Nephron (organoid): ENCODE results near the gene FAM81B.
"Not testable (repeated sequence)": the region's sequence is repeated elsewhere in the genome, so short reads cannot be mapped to it uniquely, and the experiment has no call there.

Experiments used
- H3K27ac Mint-ChIP-seq, 3 experiments: 2 replicates each; pipeline ENCODE4 v1.8.0; 2020; ENCODE audit warnings: mixed read lengths in 3 of 3, mild to moderate bottlenecking in 2 of 3, moderate library complexity in 1 of 3
- H3K27me3 Mint-ChIP-seq: 2 replicates; pipeline ENCODE4 v1.8.0; 2021; ENCODE audit warnings: low read depth, mild to moderate bottlenecking, moderate library complexity, mixed read lengths
- H3K36me3 Mint-ChIP-seq: 2 replicates; pipeline ENCODE4 v1.8.0; 2020; ENCODE audit warnings: low read depth, mixed read lengths
- H3K4me1 Mint-ChIP-seq: 2 replicates; pipeline ENCODE4 v1.8.0; 2020; ENCODE audit warnings: mixed read lengths
- H3K4me3 Mint-ChIP-seq, 3 experiments: 2 replicates each; pipeline ENCODE4 v1.8.0; 2020; ENCODE audit warnings: mild to moderate bottlenecking in 3 of 3, mixed read lengths in 3 of 3, moderate library complexity in 2 of 3
- H3K9me3 Mint-ChIP-seq: 2 replicates; pipeline ENCODE4 v1.8.0; 2020; ENCODE audit warnings: mixed read lengths
- CTCF ChIP-seq, 3 experiments: fragments of 200-600 bp; sonication (generic); IDR thresholded peaks; one replicate each; pipeline ENCODE4 v1.5.0; 2021; ENCODE audit warnings: antibody characterized with exemption in 3 of 3; ENCODE audit not compliant: unreplicated experiment in 3 of 3

The FAM81B gene

GRCh38 chr5:95390812-95391492 lies at the start of gene FAM81B:
Gene FAM81B, plus strand, starts transcription at chr5:95391366. Its CDS starts 24 bp downstream, at chr5:95391390.
- Mint-ChIP-seq H3K27me3 (no peaks in the 10 kb centered on the region), H3K9me3 (no peaks in the 10 kb centered on the region), H3K36me3 (peaks cover 4% of the 10 kb centered on the region), H3K4me1 (peaks cover 6% of the 10 kb centered on the region), H3K27ac (peak within 1 kb of the TSS in 2 of 3 experiments; percentile 80 to 90), H3K4me3 (no peak within 1 kb of the TSS)
- no peak for TF ChIP-seq CTCF (IDR thresholded peaks at IDR 0.05; ENCODE audit: unreplicated experiment in 3 of 3)

GRCh38 chr5:95341444-95341843 lies 49.7 kb upstream of the FAM81B start:
- not testable (repeated sequence) for H3K4me3 Mint-ChIP-seq, H3K4me1 Mint-ChIP-seq, H3K27me3 Mint-ChIP-seq, H3K27ac Mint-ChIP-seq, H3K9me3 Mint-ChIP-seq, H3K36me3 Mint-ChIP-seq

GRCh38 chr5:95347506-95348120 lies 43.6 kb upstream of the FAM81B start:
- H3K4me3 Mint-ChIP-seq: no peak overlapping the region
- peaks cover 5% of the 10 kb centered on the region for H3K4me1 Mint-ChIP-seq
- H3K27ac Mint-ChIP-seq: no peak overlapping the region
- no peaks in the 10 kb centered on the region for H3K27me3 Mint-ChIP-seq
- peaks cover 10% of the 10 kb centered on the region for H3K9me3 Mint-ChIP-seq
- peaks cover 7% of the 10 kb centered on the region for H3K36me3 Mint-ChIP-seq
- no peak for TF ChIP-seq CTCF (IDR thresholded peaks at IDR 0.05; ENCODE audit: unreplicated experiment in 3 of 3)

- peaks cover 5% of the 10 kb centered on the region for H3K4me1 Mint-ChIP-seq
- no peak overlapping the region for H3K4me3 Mint-ChIP-seq
- peak overlapping the region in 1 of 3 experiments; percentile 47 for H3K27ac Mint-ChIP-seq
- no peaks in the 10 kb centered on the region for H3K27me3 Mint-ChIP-seq
- peaks cover 7% of the 10 kb centered on the region for H3K36me3 Mint-ChIP-seq
- H3K9me3 Mint-ChIP-seq: peaks cover 10% of the 10 kb centered on the region
- TF ChIP-seq CTCF (IDR thresholded peaks at IDR 0.05; ENCODE audit: unreplicated experiment in 3 of 3): no peak
Observed at GRCh38 chr5:95350631-95351030, 40.5 kb upstream of the FAM81B start.

GRCh38 chr5:95352691-95353090 lies 38.5 kb upstream of the FAM81B start:
- H3K4me3 Mint-ChIP-seq: no peak overlapping the region
- H3K36me3 Mint-ChIP-seq: peaks cover 7% of the 10 kb centered on the region
- H3K4me1 Mint-ChIP-seq: peaks cover 5% of the 10 kb centered on the region
- no peak overlapping the region for H3K27ac Mint-ChIP-seq
- TF ChIP-seq CTCF (IDR thresholded peaks at IDR 0.05; ENCODE audit: unreplicated experiment in 3 of 3): no peak
- H3K9me3 Mint-ChIP-seq: peaks cover 10% of the 10 kb centered on the region
- H3K27me3 Mint-ChIP-seq: no peaks in the 10 kb centered on the region

- peaks cover 4% of the 10 kb centered on the region for H3K27me3 Mint-ChIP-seq
- no peaks in the 10 kb centered on the region for H3K4me1 Mint-ChIP-seq
- no peak for TF ChIP-seq CTCF (IDR thresholded peaks at IDR 0.05; ENCODE audit: unreplicated experiment in 3 of 3)
- peaks cover 15% of the 10 kb centered on the region for H3K9me3 Mint-ChIP-seq
- no peaks in the 10 kb centered on the region for H3K36me3 Mint-ChIP-seq
- H3K27ac Mint-ChIP-seq: no peak overlapping the region
- H3K4me3 Mint-ChIP-seq: no peak overlapping the region
Observed at GRCh38 chr5:95358320-95358719, 32.8 kb upstream of the FAM81B start.
